K562 (cell line): ENCODE measurements around the gene SAMM50. TPM values are rescaled to one million over a fixed set of nuclear protein-coding genes. Genes with fewer than 3 reads are reported as not detected.

Source experiments
- ARHGAP35 ChIP-seq: fragments of 450-650 bp; IDR thresholded peaks from 2 replicates; pipeline ENCODE4 v1.6.1; 2018; ENCODE audit not compliant: partially characterized antibody
- CBX3 ChIP-seq, 2 experiments: IDR thresholded peaks; 1 replicate in 1 of 2; 2 replicates in 1 of 2; pipeline ENCODE4 v1.6.1; 2012; ENCODE audit warnings: inconsistent platforms in 2 of 2, low read length in 2 of 2, borderline replicate concordance in 1 of 2, control low read depth in 1 of 2
- CXXC5 ChIP-seq: fragments of 250-450 bp; sonication (Bioruptor Pico); IDR thresholded peaks from 2 replicates; pipeline ENCODE4 v1.8.0; 2022; ENCODE audit warnings: inconsistent platforms, mild to moderate bottlenecking, moderate library complexity
- HBP1 ChIP-seq: fragments of 450-650 bp; formaldehyde crosslinking; IDR thresholded peaks from 2 replicates; pipeline ENCODE4 v1.4.0; 2022; ENCODE audit warnings: missing genetic modification characterization
- HMG20A ChIP-seq: fragments of 450-650 bp; formaldehyde crosslinking; conservative IDR thresholded peaks from 2 replicates; pipeline ENCODE4 v1.4.0; 2020; ENCODE audit warnings: mild to moderate bottlenecking, mixed read lengths
- HNRNPK ChIP-seq: fragments of 200-400 bp; formaldehyde crosslinking; IDR thresholded peaks from one replicate; pipeline ENCODE4 v1.6.1; 2018; ENCODE audit warnings: mild to moderate bottlenecking, low read depth, low read length; ENCODE audit not compliant: poor library complexity, severe bottlenecking
- HNRNPLL ChIP-seq: fragments of 200-400 bp; formaldehyde crosslinking; IDR thresholded peaks from 2 replicates; pipeline ENCODE4 v1.6.1; 2017; ENCODE audit warnings: low read length, low read depth, mild to moderate bottlenecking; ENCODE audit not compliant: poor library complexity, severe bottlenecking
- MAFG ChIP-seq: fragments of 450-650 bp; conservative IDR thresholded peaks from 2 replicates; pipeline ENCODE4 v1.6.1; 2016; ENCODE audit warnings: missing genetic modification characterization, missing compliant biosample characterization
- MBD2 ChIP-seq: sonication (generic); IDR thresholded peaks from 2 replicates; pipeline ENCODE4 v1.6.1; 2016; ENCODE audit warnings: low read depth, borderline replicate concordance
- MTA2 ChIP-seq: fragments of 450-650 bp; IDR thresholded peaks from 2 replicates; pipeline ENCODE4 v1.6.1; 2016; ENCODE audit warnings: low read depth
- SAP30 ChIP-seq: fragments of 200-600 bp; sonication (generic); IDR thresholded peaks from 2 replicates; pipeline ENCODE4 v1.6.1; 2012; ENCODE audit warnings: borderline replicate concordance, low read depth, mild to moderate bottlenecking, moderate library complexity, low read length, control low read depth, inconsistent platforms; ENCODE audit not compliant: insufficient read depth, poor library complexity, severe bottlenecking
- TCFL5 ChIP-seq: fragments of 250-450 bp; sonication (Bioruptor Pico); conservative IDR thresholded peaks from 2 replicates; pipeline ENCODE4 v1.6.1; 2021; ENCODE audit warnings: mild to moderate bottlenecking, moderate library complexity, matching md5 sums
- THAP12 ChIP-seq: fragments of 250-450 bp; sonication (Bioruptor Pico); IDR thresholded peaks from 2 replicates; pipeline ENCODE4 v1.9.0; 2021; ENCODE audit warnings: mild to moderate bottlenecking, inconsistent platforms
- ZNF398 ChIP-seq: fragments of 250-450 bp; sonication (Bioruptor Pico); IDR thresholded peaks from 2 replicates; pipeline ENCODE4 v1.8.0; 2021; ENCODE audit warnings: moderate library complexity, mild to moderate bottlenecking, inconsistent platforms
- polyA plus RNA-seq, 8 experiments: library from polyadenylated mRNA; depleted of rRNA in 4 of 8; stranded (reverse) in 5 of 8; unstranded in 3 of 8; fragments of >200 nt; fragmentation: Nextera tagmentation in 2 of 8; fragmentation: Illumina TruSeq in 1 of 8; extraction: Ambion mirVana in 2 of 8; extraction: Trizol in 1 of 8; gene quantifications; 2 replicates each; pipeline versions ENCODE4 v1.2.1 to v1.2.3, GENCODE V29; 2011 to 2014; ENCODE audit warnings: inconsistent platforms in 1 of 8, missing spikeins in 1 of 8
- total RNA-seq, 7 experiments: library from RNA; depleted of rRNA in 6 of 7; stranded (reverse); fragments of >200 nt in 6 of 7; fragmentation: Illumina TruSeq in 2 of 7; extraction: Trizol in 2 of 7; gene quantifications; 2 replicates each; pipeline versions ENCODE4 v1.2.1 to v1.2.3, GENCODE V29; 2011 to 2021; ENCODE audit warnings: low replicate concordance in 1 of 7
- TF ChIP-seq, protein P1 (sequence below): IDR thresholded peaks from 2 replicates; pipeline ENCODE4 v1.6.1; 2011; ENCODE audit not compliant: insufficient read length; ENCODE audit errors: extremely low read depth
- TF ChIP-seq, protein P2 (sequence below): fragments of 250-450 bp; sonication (Bioruptor Pico); IDR thresholded peaks from 2 replicates; pipeline ENCODE4 v1.5.0; 2020; ENCODE audit warnings: mild to moderate bottlenecking, borderline replicate concordance

The SAMM50 gene
- total and polyA plus RNA-seq, 9 of the 15 experiments (the other 6 are each of a cell fraction or from before 2014, with no cell fraction given): 14.6 to 49.3 (median 38.1) TPM

GRCh38 chr22:43955040-43955882 lies at the start of gene SAMM50 (continued):
- TF ChIP-seq THAP12 (no peak), MTA2 (0 out of 2 replicates have a peak, but pooled peaks have one; percentile 46), TCFL5 (CRISPR knock-in tag) (no peak), MBD2 (peak; percentile 75), CXXC5 (CRISPR knock-in tag) (peak; percentile 84), HNRNPLL (peak; percentile 25), CBX3 (IDR thresholded peaks at IDR 0.05; ENCODE audit: borderline replicate concordance in 1 of 2, low read length in 2 of 2) (no peak), ARHGAP35 (no peak), HBP1 (CRISPR knock-in tag) (no peak), MAFG (tag) (no peak), HMG20A (CRISPR knock-in tag) (no peak), ZNF398 (no peak), SAP30 (peak; percentile 65), HNRNPK (no peak)
- TF ChIP-seq, protein P1, sequence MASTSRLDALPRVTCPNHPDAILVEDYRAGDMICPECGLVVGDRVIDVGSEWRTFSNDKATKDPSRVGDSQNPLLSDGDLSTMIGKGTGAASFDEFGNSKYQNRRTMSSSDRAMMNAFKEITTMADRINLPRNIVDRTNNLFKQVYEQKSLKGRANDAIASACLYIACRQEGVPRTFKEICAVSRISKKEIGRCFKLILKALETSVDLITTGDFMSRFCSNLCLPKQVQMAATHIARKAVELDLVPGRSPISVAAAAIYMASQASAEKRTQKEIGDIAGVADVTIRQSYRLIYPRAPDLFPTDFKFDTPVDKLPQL: no peak
- TF ChIP-seq, protein P2, sequence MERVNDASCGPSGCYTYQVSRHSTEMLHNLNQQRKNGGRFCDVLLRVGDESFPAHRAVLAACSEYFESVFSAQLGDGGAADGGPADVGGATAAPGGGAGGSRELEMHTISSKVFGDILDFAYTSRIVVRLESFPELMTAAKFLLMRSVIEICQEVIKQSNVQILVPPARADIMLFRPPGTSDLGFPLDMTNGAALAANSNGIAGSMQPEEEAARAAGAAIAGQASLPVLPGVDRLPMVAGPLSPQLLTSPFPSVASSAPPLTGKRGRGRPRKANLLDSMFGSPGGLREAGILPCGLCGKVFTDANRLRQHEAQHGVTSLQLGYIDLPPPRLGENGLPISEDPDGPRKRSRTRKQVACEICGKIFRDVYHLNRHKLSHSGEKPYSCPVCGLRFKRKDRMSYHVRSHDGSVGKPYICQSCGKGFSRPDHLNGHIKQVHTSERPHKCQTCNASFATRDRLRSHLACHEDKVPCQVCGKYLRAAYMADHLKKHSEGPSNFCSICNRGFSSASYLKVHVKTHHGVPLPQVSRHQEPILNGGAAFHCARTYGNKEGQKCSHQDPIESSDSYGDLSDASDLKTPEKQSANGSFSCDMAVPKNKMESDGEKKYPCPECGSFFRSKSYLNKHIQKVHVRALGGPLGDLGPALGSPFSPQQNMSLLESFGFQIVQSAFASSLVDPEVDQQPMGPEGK (CRISPR knock-in tag): no peak
